Left lung (tissue), 10 donors: ENCODE results near the gene WASHC3. TPM values are rescaled to one million over a fixed set of nuclear protein-coding genes. Genes with fewer than 3 reads are reported as not detected.
"Not testable (repeated sequence)": the region's sequence is repeated elsewhere in the genome, so short reads cannot be mapped to it uniquely, and the experiment has no call there.

Experiments
- ATAC-seq: fragments of 200-7000 bp; cut with Tn5 transposase; one replicate; pipeline ENCODE4 v1.9.1; 2020; ENCODE audit warnings: moderate library complexity
- DNase-seq, 4 donors: peaks; one replicate each; pipeline ENCODE4 v3.0.0-alpha.2; 2013 to 2020
- H3K27ac ChIP-seq, 2 donors: fragments of 200-600 bp; sonication (generic) in 1 of 2; one replicate each; pipeline versions ENCODE4 v1.5.0 to v1.8.0; 2020 to 2021
- H3K27me3 ChIP-seq, 2 donors: fragments of 200-600 bp; sonication (generic) in 1 of 2; one replicate each; pipeline versions ENCODE4 v1.5.0 to v1.8.0; 2020 to 2021
- H3K36me3 ChIP-seq, 2 donors: fragments of 200-600 bp; sonication (generic) in 1 of 2; one replicate each; pipeline versions ENCODE4 v1.5.0 to v1.8.0; 2020 to 2021
- H3K4me1 ChIP-seq, 2 donors: fragments of 200-600 bp; one replicate each; pipeline ENCODE4 v1.8.0; 2021
- H3K4me3 ChIP-seq, 2 donors: fragments of 200-600 bp; sonication (generic) in 1 of 2; one replicate each; pipeline versions ENCODE4 v1.5.0 to v1.8.0; 2020 to 2021; ENCODE audit warnings: mild to moderate bottlenecking in 1 of 2
- H3K9me3 ChIP-seq, 2 donors: fragments of 200-600 bp; sonication (generic) in 1 of 2; one replicate each; pipeline versions ENCODE4 v1.5.0 to v1.8.0; 2020 to 2021
- intact Hi-C, 2 donors: fragments of 100-400 bp; cut with DNase I; formaldehyde crosslinking; loops; one replicate each; pipeline versions ENCODE4 v1.11.2 to v1.14.2; 2022
- polyA plus RNA-seq, 6 donors: library from polyadenylated mRNA; unstranded; fragments of 120-200 nt; gene quantifications; one replicate each; pipeline ENCODE4 v1.2.1, GENCODE V29; 2013; ENCODE audit not compliant: insufficient read length in 6 of 6
- total RNA-seq, 2 donors: library from RNA; stranded (reverse); fragmentation: NEBNext Ultra II Directional; extraction: Animal tissue kit (Norgen Biotek cat#: 25700); gene quantifications; one replicate each; pipeline ENCODE4 v1.2.1, GENCODE V29; 2021
- TF ChIP-seq, protein P1 (sequence below), 2 donors: fragments of 200-600 bp; sonication (generic) in 1 of 2; IDR thresholded peaks; one replicate each; pipeline versions ENCODE4 v1.5.0 to v1.8.0; 2021; ENCODE audit warnings: antibody characterized with exemption in 2 of 2
- donor health status: DM: no; HTN: yes; CAD: no.
- donor health status: DM: no; HTN: no; CAD: no.

Gene WASHC3
- total and polyA plus RNA-seq, 8 donors: 31.8 to 60.4 (median 49.7) TPM

DNA sequence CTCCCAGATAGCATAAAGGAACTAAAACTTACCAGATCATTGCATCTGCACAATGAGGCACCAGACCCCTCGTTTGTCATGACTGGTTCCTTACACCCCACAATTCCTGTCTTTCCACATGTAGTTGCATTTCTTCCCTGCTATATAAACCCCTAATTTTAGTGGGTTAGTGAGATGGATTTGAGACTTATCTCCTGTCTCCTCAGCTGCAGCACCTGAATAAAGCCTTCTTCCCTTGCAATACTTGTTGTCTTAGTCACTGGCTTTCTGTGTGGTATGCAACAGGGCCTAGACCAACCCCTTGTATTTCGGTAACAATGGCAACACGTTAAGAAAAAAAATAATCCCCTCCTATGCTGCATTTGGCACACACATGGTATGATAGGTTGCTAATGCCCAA is 45.1 kb upstream of the WASHC3 start:
- Histone ChIP-seq H3K27me3 (no peaks in the 10 kb centered on the region), H3K4me3 (no peak overlapping the region), H3K4me1 (no peaks in the 10 kb centered on the region), H3K9me3 (peaks cover 0 to 6% of the 10 kb centered on the region in 2 donors), H3K27ac (no peak overlapping the region), H3K36me3 (peaks cover 0 to 76% of the 10 kb centered on the region in 2 donors)
- intact Hi-C loops: no loop called here
- DNase-seq (no peak), ATAC-seq (no peak)
- TF ChIP-seq, protein P1, sequence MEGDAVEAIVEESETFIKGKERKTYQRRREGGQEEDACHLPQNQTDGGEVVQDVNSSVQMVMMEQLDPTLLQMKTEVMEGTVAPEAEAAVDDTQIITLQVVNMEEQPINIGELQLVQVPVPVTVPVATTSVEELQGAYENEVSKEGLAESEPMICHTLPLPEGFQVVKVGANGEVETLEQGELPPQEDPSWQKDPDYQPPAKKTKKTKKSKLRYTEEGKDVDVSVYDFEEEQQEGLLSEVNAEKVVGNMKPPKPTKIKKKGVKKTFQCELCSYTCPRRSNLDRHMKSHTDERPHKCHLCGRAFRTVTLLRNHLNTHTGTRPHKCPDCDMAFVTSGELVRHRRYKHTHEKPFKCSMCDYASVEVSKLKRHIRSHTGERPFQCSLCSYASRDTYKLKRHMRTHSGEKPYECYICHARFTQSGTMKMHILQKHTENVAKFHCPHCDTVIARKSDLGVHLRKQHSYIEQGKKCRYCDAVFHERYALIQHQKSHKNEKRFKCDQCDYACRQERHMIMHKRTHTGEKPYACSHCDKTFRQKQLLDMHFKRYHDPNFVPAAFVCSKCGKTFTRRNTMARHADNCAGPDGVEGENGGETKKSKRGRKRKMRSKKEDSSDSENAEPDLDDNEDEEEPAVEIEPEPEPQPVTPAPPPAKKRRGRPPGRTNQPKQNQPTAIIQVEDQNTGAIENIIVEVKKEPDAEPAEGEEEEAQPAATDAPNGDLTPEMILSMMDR (IDR thresholded peaks at IDR 0.05): no peak

DNA sequence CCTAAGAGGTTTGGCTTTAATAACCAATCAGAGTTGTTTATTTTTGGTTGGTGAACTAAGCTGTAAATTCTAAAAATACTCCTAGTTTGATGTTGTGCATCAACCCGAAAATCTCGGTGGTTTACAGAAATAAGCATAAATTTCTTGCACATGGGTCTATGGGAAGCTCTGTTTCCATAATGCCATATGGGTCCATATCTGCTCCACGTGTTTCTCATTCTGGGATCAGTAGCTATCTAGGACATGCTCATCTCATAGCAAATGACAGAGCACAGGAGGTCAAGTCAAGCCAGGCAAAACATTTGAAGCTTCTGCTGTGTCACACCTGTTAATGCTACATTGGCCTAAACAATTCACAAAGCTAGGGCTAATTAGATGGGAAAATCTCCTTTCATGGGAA is 35.1 kb upstream of the WASHC3 start:
- no peaks in the 10 kb centered on the region for H3K9me3 ChIP-seq
- H3K27me3 ChIP-seq: no peaks in the 10 kb centered on the region
- intact Hi-C loops: no loop called here
- no peak overlapping the region for H3K27ac ChIP-seq
- H3K36me3 ChIP-seq: peaks cover 0 to 36% of the 10 kb centered on the region in 2 donors
- no peak for DNase-seq
- no peak overlapping the region for H3K4me3 ChIP-seq
- TF ChIP-seq, protein P1 (IDR thresholded peaks at IDR 0.05): no peak
- H3K4me1 ChIP-seq: no peaks in the 10 kb centered on the region
- ATAC-seq: no peak

DNA sequence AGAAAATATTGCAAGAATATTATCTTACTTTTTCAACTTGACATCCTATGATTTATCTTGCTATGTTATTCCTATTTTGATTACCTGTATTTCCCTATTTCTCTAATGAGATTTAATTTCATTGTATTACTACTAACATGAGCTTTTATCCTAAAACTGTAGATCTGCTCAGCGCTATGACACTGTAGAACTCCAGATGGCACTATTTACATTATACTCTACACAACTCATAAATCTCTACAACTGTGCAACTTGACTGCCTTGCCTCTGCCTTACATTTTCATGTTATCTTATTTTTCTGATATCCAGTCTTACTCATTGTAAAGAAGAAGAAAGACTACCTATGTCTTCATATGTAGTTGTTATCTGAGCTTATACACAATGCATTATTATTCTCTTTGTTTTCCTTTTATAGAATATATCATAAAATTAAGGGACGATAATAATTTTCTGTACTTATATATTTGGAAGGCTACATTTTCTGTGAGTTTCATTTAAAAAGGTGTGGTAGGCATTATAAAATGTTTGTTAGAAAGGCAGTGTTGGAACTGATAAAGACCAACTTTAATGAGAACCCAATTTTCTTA is 34.0 kb upstream of the WASHC3 start:
- Histone ChIP-seq H3K9me3 (no peaks in the 10 kb centered on the region), H3K36me3 (peaks cover 0 to 36% of the 10 kb centered on the region in 2 donors), H3K4me1 (no peaks in the 10 kb centered on the region), H3K4me3 (no peak overlapping the region), H3K27ac (no peak overlapping the region), H3K27me3 (no peaks in the 10 kb centered on the region)
- DNase-seq (peak in 1 of 4 donors; percentile 37), ATAC-seq (peak; percentile 66)
- TF ChIP-seq, protein P1 (IDR thresholded peaks at IDR 0.05): peak in 1 of 2 donors; percentile 15
- intact Hi-C loops: no loop called here

DNA sequence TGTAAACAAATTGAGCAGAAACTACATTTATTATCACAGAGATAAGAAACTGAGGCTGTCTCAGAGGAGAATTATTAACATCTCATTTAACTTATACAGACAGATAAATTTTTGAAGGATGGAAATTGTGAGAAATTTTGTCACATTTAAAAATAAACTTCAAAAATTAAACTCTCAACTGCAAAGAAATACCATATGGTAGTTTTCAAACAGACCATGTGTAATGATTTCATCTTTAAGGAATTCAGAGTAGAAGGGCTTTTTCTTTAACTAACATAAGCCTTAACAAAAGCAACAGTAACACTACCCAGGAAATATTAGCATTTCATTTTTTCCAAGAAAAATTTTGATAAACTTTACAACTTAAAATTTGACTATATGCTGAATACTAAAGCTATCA is 31.5 kb upstream of the WASHC3 start:
- Histone ChIP-seq H3K4me3 (no peak overlapping the region), H3K4me1 (no peaks in the 10 kb centered on the region), H3K27me3 (no peaks in the 10 kb centered on the region), H3K27ac (peak overlapping the region in 1 of 2 donors; percentile 34), H3K9me3 (peaks cover 0 to 3% of the 10 kb centered on the region in 2 donors), H3K36me3 (peaks cover 0 to 23% of the 10 kb centered on the region in 2 donors)
- ATAC-seq (no peak), DNase-seq (no peak)
- intact Hi-C loops: no loop called here
- TF ChIP-seq, protein P1 (IDR thresholded peaks at IDR 0.05): no peak

DNA sequence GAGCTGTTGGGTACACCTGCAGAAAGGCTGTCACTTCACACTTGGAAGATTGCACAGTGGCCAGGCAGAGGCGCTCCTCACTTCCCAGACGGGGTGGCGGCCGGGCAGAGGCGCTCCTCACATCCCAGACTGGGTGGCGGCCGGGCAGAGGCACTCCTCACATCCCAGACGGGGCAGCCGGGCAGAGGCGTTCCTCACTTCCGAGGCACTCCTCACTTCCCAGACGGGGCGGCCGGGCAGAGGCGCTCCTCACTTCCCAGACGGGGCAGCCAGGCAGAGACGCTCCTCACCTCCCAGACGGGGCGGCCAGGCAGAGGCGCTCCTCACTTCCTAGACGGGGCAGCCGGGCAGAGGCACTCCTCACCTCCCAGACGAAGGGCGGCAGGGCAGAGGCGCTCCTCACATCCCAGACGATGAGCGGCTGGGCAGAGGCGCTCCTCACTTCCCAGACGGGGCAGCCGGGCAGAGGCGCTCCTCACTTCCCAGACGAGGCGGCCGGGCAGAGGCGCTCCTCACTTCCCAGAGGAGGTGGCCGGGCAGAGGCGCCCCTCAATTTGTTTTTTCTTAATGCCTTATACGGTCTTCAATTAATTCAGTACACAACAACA is 27.5 kb upstream of the WASHC3 start:
- H3K4me3 ChIP-seq, intact Hi-C loops, ATAC-seq, H3K9me3 ChIP-seq, H3K27ac ChIP-seq, H3K27me3 ChIP-seq, DNase-seq, H3K4me1 ChIP-seq: not testable (repeated sequence)
- H3K36me3 ChIP-seq: peaks cover 0 to 22% of the 10 kb centered on the region in 2 donors
